ENCODE results near the gene TEP1.

TEP1 gene

DNA sequence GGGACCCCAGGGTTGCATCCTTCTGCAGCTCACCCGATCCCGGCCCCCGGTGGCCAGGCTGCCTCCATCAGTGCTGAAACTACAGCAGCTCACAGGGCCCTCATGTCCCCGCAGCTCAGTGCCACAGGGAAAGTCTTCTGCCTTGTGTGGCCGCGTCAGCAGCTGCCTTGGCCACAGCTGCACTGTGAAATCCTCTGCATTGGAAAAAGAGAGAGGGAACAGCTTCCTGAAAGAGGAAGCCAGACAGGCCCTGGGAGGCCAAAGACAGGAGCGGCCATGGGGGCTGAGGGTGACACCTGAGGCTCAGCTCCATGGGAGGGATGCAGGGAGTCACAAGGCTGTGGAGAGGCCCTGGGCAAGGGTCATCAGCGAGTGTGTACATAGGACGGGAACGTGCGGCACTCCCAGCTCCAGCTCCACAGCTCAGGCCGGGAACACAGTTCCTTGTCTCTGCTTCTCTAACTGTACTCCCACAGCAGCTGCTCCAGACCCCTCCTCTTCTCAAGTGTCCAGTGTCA is 37.2 kb downstream of the TEP1 start:
- no peak overlapping the region for H3K27ac ChIP-seq (replicated peaks)
- H3K27me3 ChIP-seq (ENCODE audit: insufficient read depth, poor library complexity, severe bottlenecking) = no peaks in the 10 kb centered on the region
- no peak for DNase-seq (ENCODE audit: low read depth in 1 of 2, low spot score in 1 of 2)
- TF ChIP-seq SPI1 (IDR thresholded peaks at IDR 0.05; ENCODE audit: borderline replicate concordance, low read depth) = no peak
- TF ChIP-seq GABPA (IDR thresholded peaks at IDR 0.05; ENCODE audit: low read depth) = no peak
- TF ChIP-seq POLR2AphosphoS5 (IDR thresholded peaks at IDR 0.05; ENCODE audit: low read depth) = no peak
- TF ChIP-seq, protein P1, sequence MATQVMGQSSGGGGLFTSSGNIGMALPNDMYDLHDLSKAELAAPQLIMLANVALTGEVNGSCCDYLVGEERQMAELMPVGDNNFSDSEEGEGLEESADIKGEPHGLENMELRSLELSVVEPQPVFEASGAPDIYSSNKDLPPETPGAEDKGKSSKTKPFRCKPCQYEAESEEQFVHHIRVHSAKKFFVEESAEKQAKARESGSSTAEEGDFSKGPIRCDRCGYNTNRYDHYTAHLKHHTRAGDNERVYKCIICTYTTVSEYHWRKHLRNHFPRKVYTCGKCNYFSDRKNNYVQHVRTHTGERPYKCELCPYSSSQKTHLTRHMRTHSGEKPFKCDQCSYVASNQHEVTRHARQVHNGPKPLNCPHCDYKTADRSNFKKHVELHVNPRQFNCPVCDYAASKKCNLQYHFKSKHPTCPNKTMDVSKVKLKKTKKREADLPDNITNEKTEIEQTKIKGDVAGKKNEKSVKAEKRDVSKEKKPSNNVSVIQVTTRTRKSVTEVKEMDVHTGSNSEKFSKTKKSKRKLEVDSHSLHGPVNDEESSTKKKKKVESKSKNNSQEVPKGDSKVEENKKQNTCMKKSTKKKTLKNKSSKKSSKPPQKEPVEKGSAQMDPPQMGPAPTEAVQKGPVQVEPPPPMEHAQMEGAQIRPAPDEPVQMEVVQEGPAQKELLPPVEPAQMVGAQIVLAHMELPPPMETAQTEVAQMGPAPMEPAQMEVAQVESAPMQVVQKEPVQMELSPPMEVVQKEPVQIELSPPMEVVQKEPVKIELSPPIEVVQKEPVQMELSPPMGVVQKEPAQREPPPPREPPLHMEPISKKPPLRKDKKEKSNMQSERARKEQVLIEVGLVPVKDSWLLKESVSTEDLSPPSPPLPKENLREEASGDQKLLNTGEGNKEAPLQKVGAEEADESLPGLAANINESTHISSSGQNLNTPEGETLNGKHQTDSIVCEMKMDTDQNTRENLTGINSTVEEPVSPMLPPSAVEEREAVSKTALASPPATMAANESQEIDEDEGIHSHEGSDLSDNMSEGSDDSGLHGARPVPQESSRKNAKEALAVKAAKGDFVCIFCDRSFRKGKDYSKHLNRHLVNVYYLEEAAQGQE (IDR thresholded peaks at IDR 0.05; ENCODE audit: insufficient replicate concordance, low read depth) = no peak
- TF ChIP-seq, protein P2, sequence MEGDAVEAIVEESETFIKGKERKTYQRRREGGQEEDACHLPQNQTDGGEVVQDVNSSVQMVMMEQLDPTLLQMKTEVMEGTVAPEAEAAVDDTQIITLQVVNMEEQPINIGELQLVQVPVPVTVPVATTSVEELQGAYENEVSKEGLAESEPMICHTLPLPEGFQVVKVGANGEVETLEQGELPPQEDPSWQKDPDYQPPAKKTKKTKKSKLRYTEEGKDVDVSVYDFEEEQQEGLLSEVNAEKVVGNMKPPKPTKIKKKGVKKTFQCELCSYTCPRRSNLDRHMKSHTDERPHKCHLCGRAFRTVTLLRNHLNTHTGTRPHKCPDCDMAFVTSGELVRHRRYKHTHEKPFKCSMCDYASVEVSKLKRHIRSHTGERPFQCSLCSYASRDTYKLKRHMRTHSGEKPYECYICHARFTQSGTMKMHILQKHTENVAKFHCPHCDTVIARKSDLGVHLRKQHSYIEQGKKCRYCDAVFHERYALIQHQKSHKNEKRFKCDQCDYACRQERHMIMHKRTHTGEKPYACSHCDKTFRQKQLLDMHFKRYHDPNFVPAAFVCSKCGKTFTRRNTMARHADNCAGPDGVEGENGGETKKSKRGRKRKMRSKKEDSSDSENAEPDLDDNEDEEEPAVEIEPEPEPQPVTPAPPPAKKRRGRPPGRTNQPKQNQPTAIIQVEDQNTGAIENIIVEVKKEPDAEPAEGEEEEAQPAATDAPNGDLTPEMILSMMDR (IDR thresholded peaks at IDR 0.05; ENCODE audit: insufficient read depth, low read length) = no peak
- no peak overlapping the region for H3K4me3 ChIP-seq (replicated peaks; ENCODE audit: insufficient read depth, low read length)

DNA sequence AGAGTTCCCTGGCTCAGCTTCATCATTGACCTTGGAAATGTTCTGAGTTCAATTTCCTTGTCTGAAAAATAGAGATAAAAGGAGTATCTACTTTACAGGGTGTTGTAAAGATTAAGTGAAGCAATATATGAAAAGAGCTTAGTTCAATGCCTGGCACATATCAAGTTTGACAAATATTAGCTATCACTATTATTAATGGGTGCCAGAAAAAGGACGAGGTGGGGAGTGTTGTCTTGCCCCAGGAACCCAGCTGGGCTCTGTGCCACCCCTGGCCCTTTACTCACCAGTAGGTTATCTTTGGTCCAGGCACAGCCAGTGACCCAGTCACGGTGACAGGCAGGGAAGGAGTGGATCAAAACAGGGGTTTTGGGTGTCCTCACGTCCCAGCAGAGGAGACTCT is 37.8 kb downstream of the TEP1 start:
- no peak for DNase-seq (ENCODE audit: low read depth in 1 of 2, low spot score in 1 of 2)
- Histone ChIP-seq H3K27ac (replicated peaks) (no peak overlapping the region), H3K27me3 (ENCODE audit: insufficient read depth, poor library complexity, severe bottlenecking) (no peaks in the 10 kb centered on the region), H3K4me3 (replicated peaks; ENCODE audit: insufficient read depth, low read length) (no peak overlapping the region)
- TF ChIP-seq, protein P2 (IDR thresholded peaks at IDR 0.05; ENCODE audit: insufficient read depth, low read length) = no peak
- TF ChIP-seq POLR2AphosphoS5 (IDR thresholded peaks at IDR 0.05; ENCODE audit: low read depth) (no peak), SPI1 (IDR thresholded peaks at IDR 0.05; ENCODE audit: borderline replicate concordance, low read depth) (no peak), GABPA (IDR thresholded peaks at IDR 0.05; ENCODE audit: low read depth) (no peak)
- TF ChIP-seq, protein P1 (IDR thresholded peaks at IDR 0.05; ENCODE audit: insufficient replicate concordance, low read depth) = no peak

DNA sequence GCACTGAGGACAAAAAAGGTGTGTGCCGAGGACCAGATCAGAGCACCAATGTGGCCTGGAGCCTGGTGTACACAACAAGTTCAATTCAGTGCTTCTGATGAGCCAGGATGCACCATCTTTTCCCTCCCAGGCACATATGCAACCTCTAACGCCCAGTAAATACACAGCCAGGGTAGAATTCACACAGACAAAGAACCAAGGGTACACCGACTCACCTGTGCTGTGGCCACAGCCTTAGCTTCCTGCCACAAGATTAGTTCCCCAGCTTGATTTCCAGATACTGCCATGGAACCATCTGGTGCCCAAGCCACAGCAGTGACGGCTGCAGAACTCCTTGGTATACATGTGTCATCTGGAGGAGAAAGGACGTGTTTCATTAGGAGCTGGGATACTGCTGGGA is 40.5 kb downstream of the TEP1 start:
- no peak for DNase-seq (ENCODE audit: low read depth in 1 of 2, low spot score in 1 of 2)
- no peak for TF ChIP-seq SPI1 (IDR thresholded peaks at IDR 0.05; ENCODE audit: borderline replicate concordance, low read depth)
- TF ChIP-seq, protein P2 (IDR thresholded peaks at IDR 0.05; ENCODE audit: insufficient read depth, low read length) = no peak
- no peak for TF ChIP-seq GABPA (IDR thresholded peaks at IDR 0.05; ENCODE audit: low read depth)
- no peak for TF ChIP-seq POLR2AphosphoS5 (IDR thresholded peaks at IDR 0.05; ENCODE audit: low read depth)
- TF ChIP-seq, protein P1 (IDR thresholded peaks at IDR 0.05; ENCODE audit: insufficient replicate concordance, low read depth) = no peak
- H3K4me3 ChIP-seq (replicated peaks; ENCODE audit: insufficient read depth, low read length) = no peak overlapping the region
- H3K27me3 ChIP-seq (ENCODE audit: insufficient read depth, poor library complexity, severe bottlenecking) = no peaks in the 10 kb centered on the region
- no peak overlapping the region for H3K27ac ChIP-seq (replicated peaks)

Data from HL-60 (cell line).